HL-60 (cell line): ENCODE results near the gene AIFM2.

Source experiments
- GABPA ChIP-seq: IDR thresholded peaks from 2 replicates; pipeline ENCODE4 v1.6.1; 2012; ENCODE audit warnings: low read depth
- POLR2AphosphoS5 ChIP-seq: IDR thresholded peaks from 2 replicates; pipeline ENCODE4 v1.6.1; 2012; ENCODE audit warnings: low read depth
- TF ChIP-seq, protein P1 (sequence below): IDR thresholded peaks from one replicate; pipeline ENCODE4 v1.5.1; 2011; ENCODE audit warnings: low read length, control low read depth, inconsistent platforms; ENCODE audit not compliant: insufficient read depth
- TF ChIP-seq, protein P2 (sequence below): IDR thresholded peaks from 2 replicates; pipeline ENCODE4 v1.6.1; 2012; ENCODE audit warnings: low read depth; ENCODE audit not compliant: insufficient replicate concordance

- TF ChIP-seq, protein P1, sequence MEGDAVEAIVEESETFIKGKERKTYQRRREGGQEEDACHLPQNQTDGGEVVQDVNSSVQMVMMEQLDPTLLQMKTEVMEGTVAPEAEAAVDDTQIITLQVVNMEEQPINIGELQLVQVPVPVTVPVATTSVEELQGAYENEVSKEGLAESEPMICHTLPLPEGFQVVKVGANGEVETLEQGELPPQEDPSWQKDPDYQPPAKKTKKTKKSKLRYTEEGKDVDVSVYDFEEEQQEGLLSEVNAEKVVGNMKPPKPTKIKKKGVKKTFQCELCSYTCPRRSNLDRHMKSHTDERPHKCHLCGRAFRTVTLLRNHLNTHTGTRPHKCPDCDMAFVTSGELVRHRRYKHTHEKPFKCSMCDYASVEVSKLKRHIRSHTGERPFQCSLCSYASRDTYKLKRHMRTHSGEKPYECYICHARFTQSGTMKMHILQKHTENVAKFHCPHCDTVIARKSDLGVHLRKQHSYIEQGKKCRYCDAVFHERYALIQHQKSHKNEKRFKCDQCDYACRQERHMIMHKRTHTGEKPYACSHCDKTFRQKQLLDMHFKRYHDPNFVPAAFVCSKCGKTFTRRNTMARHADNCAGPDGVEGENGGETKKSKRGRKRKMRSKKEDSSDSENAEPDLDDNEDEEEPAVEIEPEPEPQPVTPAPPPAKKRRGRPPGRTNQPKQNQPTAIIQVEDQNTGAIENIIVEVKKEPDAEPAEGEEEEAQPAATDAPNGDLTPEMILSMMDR, result no peak
- TF ChIP-seq POLR2AphosphoS5 (no peak), GABPA (no peak)
- TF ChIP-seq, protein P2, sequence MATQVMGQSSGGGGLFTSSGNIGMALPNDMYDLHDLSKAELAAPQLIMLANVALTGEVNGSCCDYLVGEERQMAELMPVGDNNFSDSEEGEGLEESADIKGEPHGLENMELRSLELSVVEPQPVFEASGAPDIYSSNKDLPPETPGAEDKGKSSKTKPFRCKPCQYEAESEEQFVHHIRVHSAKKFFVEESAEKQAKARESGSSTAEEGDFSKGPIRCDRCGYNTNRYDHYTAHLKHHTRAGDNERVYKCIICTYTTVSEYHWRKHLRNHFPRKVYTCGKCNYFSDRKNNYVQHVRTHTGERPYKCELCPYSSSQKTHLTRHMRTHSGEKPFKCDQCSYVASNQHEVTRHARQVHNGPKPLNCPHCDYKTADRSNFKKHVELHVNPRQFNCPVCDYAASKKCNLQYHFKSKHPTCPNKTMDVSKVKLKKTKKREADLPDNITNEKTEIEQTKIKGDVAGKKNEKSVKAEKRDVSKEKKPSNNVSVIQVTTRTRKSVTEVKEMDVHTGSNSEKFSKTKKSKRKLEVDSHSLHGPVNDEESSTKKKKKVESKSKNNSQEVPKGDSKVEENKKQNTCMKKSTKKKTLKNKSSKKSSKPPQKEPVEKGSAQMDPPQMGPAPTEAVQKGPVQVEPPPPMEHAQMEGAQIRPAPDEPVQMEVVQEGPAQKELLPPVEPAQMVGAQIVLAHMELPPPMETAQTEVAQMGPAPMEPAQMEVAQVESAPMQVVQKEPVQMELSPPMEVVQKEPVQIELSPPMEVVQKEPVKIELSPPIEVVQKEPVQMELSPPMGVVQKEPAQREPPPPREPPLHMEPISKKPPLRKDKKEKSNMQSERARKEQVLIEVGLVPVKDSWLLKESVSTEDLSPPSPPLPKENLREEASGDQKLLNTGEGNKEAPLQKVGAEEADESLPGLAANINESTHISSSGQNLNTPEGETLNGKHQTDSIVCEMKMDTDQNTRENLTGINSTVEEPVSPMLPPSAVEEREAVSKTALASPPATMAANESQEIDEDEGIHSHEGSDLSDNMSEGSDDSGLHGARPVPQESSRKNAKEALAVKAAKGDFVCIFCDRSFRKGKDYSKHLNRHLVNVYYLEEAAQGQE, result no peak
Measured at GRCh38 chr10:70175516-70175915, 42.9 kb upstream of the AIFM2 start.
